Right forelimb (tissue), 1 donor: Measurements from ENCODE around the gene ANKS1B.

ENCODE experiments used
- DNase-seq: peaks from one replicate; pipeline ENCODE4 v3.0.0-alpha.2; 2018

The ANKS1B gene

DNA sequence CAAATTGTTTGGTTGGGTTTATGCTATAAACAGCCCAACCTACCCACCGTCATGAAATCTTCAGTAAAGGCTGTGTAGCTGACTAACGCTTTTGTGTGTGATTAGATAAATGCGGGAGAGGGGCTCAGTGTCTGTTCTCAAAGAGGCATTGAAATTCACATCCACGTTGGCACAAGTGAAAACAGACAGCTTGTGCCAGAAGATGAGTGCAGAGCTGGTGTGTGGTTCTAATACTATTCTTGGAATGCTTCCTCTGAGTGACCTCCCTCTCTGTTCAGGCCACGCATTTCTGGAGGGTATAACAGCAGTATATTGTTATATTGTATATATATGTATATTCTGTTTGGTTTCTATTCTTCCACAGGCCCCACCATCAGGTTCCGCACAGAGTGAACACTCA is 1075.9 kb downstream of the ANKS1B start:
- no peak for DNase-seq

DNA sequence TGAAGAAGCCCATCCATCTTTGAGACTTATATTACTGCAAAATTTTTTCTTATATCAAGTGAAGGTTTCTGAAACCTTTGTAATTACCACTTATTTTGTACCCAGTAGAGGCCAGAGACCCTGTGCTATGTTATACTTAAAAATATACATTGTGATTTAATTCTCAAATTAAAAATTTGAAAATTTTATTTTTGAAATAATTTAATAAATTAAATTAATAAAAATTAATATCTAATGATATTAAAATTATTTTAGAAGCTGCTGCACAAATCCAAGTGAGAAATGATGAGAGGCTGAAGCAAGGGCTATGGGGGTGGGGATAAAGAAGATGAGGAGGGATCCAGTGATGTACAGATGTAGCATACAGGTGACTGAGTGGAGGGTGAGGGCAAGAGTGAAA is 1080.9 kb downstream of the ANKS1B start:
- DNase-seq, result no peak

- DNase-seq, result no peak
Observed at GRCh38 chr12:98901189-98901588, 1083.5 kb downstream of the ANKS1B start.

DNA sequence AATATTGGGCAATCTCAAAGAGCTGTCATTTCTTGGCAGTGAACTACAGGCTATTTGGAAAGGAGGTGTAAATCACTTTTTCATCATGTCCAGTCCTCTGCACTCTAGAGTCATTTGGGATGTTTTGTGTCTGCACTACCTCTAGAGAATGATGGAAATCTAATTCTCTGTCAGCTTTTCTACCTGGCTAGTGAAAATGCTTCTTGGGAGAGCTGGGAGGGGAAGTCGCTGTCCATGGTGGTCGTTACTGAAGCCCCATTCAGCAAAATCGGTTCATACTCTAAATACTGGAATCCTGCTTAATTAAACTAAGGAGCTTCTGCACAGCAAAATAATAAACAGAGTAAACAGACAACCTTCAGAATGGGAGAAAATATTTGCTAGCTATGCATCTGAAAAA is 1087.8 kb downstream of the ANKS1B start:
- DNase-seq, result no peak

- DNase-seq, result no peak
Observed at GRCh38 chr12:98895086-98895651, 1089.6 kb downstream of the ANKS1B start.

DNA sequence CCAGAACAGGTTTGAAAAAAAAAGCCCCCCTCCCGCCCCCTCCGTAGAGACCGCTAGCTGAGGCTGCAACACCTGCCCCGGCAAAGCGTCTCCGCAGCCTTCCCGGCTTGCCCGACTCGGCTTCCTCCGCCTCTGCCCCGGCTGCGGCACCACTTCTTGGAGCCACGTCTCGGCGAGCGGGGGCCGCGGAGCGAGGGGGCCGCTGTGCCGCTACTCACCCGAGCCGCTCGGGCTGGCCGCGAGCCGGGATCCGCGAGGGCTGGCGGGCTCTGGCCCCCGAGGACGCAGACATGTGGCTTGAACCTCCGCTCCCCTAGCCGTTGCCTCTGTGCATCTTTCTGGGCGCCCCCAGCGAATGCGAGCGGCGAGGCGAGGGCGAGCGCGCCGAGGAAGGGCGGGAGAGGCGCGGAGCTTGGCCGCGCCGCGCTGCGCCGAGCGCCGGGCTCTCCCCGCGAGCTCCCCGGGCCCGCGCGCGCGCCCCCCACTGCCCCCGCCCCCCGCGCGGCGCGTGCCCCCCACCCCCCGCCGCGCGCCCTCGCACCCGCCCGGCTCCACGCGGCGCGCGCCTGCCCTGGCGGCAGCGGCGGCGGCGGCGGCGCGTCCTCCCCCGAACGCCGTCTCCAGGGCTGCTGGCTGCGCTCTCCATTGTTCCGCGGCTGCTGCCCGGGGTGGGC is 1090.2 kb downstream of the ANKS1B start:
- DNase-seq, result no peak

DNA sequence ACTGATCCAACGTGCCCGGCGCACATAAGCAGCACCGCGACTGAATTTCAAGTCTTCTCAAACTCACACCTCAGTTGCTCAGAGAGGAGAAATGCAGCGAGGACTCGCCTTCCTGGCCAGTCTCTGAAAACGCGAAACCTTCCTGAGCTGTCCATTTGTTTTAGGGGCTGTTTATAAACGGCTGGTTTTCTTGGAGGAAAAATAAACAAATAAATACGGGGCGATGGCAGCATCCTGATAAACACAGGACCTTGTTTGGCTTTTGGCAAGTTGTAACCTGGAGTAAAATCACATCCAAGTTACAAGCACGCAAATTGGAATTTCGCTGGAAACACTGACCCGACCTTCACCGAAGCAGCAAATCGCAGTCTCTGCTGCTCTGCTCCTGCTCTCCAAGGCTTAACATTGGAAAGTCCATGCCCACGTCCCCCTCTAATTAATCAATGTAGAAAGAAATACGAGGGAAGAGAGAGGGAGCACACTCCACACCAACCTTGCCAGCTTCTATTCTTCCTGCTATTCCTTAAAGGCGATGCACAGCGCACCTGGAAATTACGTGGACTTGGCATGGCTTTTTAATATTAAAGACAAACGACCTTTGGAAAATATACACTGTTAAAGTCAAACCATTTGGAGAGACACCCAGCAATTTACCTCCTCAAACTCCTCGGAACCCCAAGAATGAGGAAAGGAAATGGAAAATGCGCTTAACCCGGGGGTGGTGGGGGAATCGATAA is 1090.9 kb downstream of the ANKS1B start:
- DNase-seq, result no peak

DNA sequence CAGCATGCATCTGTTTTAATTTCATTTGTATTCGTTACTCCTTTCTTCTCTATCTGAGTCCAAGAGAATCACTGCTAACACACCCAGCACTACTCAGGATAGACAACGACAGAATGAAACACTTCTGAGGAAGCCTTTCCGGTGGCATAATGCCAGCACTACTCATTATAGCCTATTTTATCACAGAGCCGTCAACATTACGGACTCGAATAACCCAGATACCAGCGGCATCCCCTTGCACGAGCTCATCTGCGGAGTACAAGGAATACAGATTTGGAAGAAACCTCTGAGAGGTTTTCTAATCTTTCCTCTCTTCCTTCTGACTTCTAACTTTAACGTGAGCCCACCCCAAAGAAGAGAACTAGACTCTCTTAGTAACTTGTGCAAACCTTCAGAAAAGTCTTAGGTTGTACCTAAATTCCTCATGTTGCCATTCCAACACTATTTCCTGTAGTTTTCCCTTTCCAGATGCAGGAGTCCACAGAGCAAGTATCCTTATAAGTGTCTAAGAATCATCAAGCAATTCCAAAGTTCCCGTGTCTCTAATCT is 1091.5 kb downstream of the ANKS1B start:
- DNase-seq, result no peak

DNA sequence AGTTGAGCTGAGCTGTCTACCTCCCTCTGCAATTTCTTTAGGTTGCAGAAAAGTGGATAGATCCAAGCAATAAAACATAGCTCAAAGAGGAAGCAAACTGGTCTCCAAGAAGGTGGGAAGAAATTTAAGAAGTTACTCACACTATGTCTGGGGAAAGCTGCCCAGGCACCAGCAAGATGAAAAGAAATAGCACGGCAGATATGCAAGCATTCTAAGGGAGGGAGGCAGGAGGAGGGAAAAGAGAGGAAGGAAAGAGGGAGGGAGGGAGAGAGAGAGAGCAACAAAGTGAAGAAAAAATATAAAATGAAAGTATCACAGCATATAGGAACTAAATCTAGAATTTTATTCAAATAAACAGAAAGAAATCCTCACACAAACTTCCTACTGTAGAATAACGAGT is 1099.0 kb downstream of the ANKS1B start:
- no peak for DNase-seq

DNA sequence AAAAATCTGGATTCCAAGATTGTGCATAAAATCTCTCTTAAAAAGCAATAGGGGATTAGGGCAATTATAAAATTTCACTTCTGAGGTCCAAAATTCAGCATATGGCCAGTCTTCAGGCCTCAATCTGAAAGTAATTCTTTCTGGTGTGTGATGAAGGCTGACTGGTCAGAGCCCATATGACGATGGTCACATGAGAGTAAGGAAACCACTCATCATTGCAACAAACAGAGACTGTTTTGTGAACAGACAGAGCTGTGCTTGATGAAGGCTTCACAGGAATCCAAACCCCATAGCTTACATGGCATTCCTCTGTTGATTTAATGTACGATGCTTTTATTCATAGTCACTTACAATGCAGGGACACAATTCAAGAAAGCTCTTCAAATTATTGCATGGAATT is 1101.5 kb downstream of the ANKS1B start:
- DNase-seq, result no peak

DNA sequence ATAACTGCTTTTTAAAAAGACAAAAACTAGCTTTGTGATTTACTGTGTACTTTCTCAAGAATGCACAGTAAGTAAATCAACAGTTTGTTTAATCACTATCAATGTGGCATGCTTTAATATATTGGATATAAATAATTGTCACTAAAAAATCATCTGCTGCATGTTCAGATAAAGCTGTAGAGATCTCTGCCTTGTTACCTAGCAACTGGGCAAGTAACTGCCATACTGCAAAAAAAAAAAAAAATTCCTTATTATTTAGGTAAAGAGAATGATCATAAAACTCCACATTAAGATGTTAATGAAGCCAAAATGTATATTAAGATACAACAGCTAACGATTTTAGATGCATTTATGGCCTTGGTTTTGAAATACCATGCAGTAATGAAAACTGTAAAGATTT is 1102.2 kb downstream of the ANKS1B start:
- no peak for DNase-seq

DNA sequence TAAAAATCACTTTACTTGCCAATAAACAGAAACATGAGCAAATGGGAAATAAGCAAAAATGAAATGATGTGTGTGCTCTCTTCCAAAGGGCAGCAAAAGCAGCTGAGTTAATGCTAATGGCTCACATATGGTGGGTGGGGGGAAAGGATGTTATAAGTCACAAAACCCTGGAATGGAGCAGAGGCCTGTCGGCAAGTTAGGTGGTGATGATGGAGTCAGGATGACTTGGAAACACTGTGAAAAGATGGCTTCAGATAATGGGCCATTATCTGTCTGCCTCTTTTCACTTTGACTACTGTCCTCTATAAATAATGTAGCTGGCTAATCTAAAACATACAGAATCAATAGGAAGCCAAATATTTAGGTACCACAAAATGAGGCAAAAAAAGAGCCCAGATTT is 1111.0 kb downstream of the ANKS1B start:
- no peak for DNase-seq

DNA sequence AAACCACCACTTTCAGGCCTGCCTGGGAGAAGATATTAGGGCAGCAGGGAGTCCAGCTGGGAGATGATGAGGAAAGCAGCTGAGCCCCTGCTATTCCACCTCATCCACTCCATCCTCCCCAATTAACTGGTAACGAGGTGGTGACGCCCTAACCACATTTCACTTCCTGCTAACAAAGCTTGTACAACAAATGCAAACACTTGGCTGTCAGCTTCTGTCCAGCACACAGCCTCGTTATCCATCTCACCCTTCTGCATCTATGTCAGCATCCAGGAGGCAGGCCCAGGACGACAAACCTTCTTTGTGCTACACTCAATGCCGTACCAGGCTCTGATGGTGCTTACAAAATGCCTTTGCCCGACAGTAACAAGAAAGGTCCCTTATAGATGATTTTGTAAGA is 1114.2 kb downstream of the ANKS1B start:
- DNase-seq, result no peak

GRCh38 chr12:98869886-98870503 is 1114.7 kb downstream of the ANKS1B start:
- DNase-seq, result no peak

GRCh38 chr12:98868538-98868937 is 1116.2 kb downstream of the ANKS1B start:
- no peak for DNase-seq

DNA sequence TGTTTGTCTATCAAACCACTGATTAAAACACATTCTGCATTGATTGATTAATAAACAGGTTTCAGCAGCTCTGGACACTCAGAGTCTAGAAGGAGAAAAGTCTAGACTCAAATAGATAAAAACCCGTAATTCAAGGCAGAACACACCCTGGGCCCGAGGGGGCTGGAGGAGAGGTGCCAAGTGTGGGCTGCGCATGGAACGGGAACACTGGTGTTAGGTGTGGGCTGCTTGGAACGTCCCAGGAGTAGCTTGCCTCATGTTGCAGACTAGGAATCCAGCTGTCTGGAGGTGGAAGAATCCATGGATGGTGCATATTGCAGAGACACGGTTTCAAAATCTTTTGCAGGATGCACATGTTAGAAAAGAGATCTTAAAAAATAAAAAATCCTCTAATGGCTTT is 1116.7 kb downstream of the ANKS1B start:
- DNase-seq, result no peak

DNA sequence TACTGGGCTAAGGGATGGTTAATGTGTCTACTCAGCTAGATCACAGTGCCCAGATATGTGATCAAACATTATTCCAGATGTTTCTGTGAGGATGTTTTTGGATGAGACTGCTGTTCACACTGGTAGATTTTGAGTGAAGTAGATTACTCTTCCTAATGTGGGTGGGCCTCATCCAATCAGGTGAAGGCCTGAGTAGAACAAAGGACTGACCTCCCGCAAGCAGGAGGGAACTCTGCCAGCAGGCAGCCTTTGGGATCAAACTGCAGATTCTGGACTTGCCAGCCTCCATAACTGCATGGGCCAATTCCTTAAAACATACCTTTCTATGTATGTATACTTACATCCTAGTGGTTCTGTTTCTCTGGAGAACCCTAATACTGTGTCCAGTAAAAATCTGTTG is 1120.4 kb downstream of the ANKS1B start:
- DNase-seq, result no peak

GRCh38 chr12:98863167-98863566 is 1121.6 kb downstream of the ANKS1B start:
- no peak for DNase-seq

GRCh38 chr12:98861251-98861650 is 1123.5 kb downstream of the ANKS1B start:
- DNase-seq, result no peak

GRCh38 chr12:98856897-98857540 is 1127.7 kb downstream of the ANKS1B start:
- no peak for DNase-seq

GRCh38 chr12:98852181-98852580 is 1132.6 kb downstream of the ANKS1B start:
- DNase-seq, result no peak

DNA sequence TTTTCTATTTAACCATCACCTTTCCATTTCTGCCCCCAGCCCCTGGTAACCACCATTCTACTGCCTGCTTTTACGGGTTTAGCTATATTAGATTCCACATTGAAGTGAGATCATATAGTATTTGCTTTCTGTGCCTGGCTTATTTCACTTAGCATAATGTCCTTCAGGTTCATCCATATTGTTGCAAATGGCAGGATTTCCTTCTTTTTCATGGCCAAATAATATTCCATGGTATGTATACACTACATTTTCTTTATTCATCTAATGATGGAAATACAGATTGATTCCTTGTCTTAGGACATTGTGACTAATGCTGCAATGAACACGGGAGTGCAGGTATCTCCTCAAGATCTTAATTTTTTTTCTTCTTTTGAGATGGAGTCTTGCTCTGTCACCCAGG is 1137.5 kb downstream of the ANKS1B start:
- DNase-seq, result no peak

- no peak for DNase-seq
Observed at GRCh38 chr12:98845957-98846356, 1138.8 kb downstream of the ANKS1B start.
